ENCODE results near the gene CDC42EP5. TPM values are rescaled to one million over a fixed set of nuclear protein-coding genes. Genes with fewer than 3 reads are reported as not detected.
A peak's percentile ranks its signal among the peaks of the same experiment; 100 is the strongest.

The CDC42EP5 gene
- polyA plus RNA-seq, 1 of the 3 experiments (the other 2 are of a cell fraction) = 13.5 TPM

DNA sequence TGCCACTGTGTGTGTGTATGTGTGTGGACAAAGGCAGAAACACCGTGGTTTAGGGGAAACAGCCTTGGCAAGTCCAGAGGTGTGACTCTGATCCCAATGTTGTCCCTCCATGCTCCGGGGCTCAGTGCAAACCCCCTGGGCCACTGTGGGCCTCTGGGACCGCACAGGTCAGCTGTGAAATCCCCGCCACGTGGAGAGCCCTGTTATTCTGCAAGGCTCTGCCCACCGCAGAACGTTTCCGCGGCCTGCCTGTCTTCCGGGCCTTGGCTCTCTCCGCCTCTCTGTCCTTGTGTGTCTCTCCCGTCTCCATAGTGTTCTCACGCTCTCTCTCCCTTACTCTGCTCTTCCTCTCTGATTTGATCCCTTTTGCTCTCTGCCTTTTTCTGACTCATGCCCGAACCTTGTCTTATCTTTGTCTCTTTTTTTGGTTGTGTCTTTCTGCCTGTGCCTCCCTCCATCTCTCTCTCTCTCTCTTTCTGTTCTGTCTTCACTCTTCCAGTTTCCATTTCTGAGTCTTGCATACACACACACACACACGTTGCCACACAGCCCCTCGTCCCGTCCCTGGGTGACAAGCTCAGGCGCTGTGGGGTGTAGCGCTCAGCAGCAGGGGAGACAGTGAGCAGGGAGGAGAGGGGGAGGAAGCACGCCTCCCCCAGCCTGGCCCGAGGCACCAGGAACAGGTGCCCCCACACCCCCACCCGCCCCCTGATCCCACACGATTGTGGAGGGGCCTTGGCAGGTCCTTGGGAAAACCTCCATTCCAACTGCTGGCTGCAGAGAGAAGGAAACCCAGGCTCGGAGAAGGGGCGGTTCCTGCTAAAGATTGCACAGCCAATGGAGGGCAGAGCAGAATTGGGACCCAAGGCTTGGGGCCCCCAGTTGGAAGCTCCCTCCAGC, 54.8 kb downstream of the CDC42EP5 start:
- POLR2A ChIA-PET = no interaction called here
- H3F3A ChIP-seq (replicated peaks; ENCODE audit: insufficient read depth) = peaks cover 5% of the 10 kb centered on the region
- no peak overlapping the region for H3K27ac ChIP-seq (ENCODE audit: low read depth in 2 of 2, low read length in 1 of 2)
- no peaks in the 10 kb centered on the region for H4K20me1 ChIP-seq (ENCODE audit: insufficient read depth)
- H3K9ac ChIP-seq = no peak overlapping the region
- CTCF ChIA-PET = interaction anchor here (4.0 kb wide), 1 partner anchor 27 kb away, joined by 19 read pairs; no protein-coding TSS in a partner anchor
- no peaks in the 10 kb centered on the region for H3K4me1 ChIP-seq (ENCODE audit: control insufficient read depth in 1 of 2, insufficient read depth in 2 of 2, low read depth in 1 of 2, low read length in 1 of 2)
- H3K9me3 ChIP-seq = no peaks in the 10 kb centered on the region
- WGBS (ENCODE audit: low lambda C conversion rate) = 16% methylated on average over 21 of the region's 25 CpGs
- H2AFZ ChIP-seq (ENCODE audit: low read depth) = peak overlapping the region; percentile 64; the same call in 1 of the 2 replicates
- H3K79me2 ChIP-seq (ENCODE audit: insufficient read depth) = no peaks in the 10 kb centered on the region
- no peak for DNase-seq
- H3K4me2 ChIP-seq = peak overlapping the region; percentile 53; the same call in 1 of the 2 replicates
- no peak for TF ChIP-seq TAF1 (IDR thresholded peaks at IDR 0.05; ENCODE audit: borderline replicate concordance, low read depth, low read length)
- no peak for TF ChIP-seq YY1 (IDR thresholded peaks at IDR 0.05; ENCODE audit: low read depth)
- no peak for TF ChIP-seq GABPA (IDR thresholded peaks at IDR 0.05; ENCODE audit: low read depth)
- no peak for TF ChIP-seq SIN3A (IDR thresholded peaks at IDR 0.05; ENCODE audit: borderline replicate concordance, low read depth, low read length)
- no peak for TF ChIP-seq RXRA (IDR thresholded peaks at IDR 0.05; ENCODE audit: borderline replicate concordance, low read depth)
- TF ChIP-seq POLR2AphosphoS5 (IDR thresholded peaks at IDR 0.05; ENCODE audit: low read depth, low read length) = no peak
- TF ChIP-seq JUND (IDR thresholded peaks at IDR 0.05) = no peak
- TF ChIP-seq EP300 (IDR thresholded peaks at IDR 0.05; ENCODE audit: borderline replicate concordance in 1 of 2, low read depth in 1 of 2, low read length in 1 of 2) = no peak
- TF ChIP-seq NFIC (IDR thresholded peaks at IDR 0.05; ENCODE audit: borderline replicate concordance) = no peak
- no peak for TF ChIP-seq NRF1 (IDR thresholded peaks at IDR 0.05; ENCODE audit: low read depth, low read length)
- peaks cover 71% of the 10 kb centered on the region for H3K27me3 ChIP-seq (ENCODE audit: insufficient read depth)
- H3K9me2 ChIP-seq = no peaks in the 10 kb centered on the region
- H3K36me3 ChIP-seq (replicated peaks in 1 of 2; ENCODE audit: control insufficient read depth in 1 of 2, insufficient read depth in 2 of 2, low read length in 1 of 2) = no peaks in the 10 kb centered on the region
- H3K4me3 ChIP-seq (ENCODE audit: low read depth in 2 of 2, low read length in 1 of 2) = no peak overlapping the region

DNA sequence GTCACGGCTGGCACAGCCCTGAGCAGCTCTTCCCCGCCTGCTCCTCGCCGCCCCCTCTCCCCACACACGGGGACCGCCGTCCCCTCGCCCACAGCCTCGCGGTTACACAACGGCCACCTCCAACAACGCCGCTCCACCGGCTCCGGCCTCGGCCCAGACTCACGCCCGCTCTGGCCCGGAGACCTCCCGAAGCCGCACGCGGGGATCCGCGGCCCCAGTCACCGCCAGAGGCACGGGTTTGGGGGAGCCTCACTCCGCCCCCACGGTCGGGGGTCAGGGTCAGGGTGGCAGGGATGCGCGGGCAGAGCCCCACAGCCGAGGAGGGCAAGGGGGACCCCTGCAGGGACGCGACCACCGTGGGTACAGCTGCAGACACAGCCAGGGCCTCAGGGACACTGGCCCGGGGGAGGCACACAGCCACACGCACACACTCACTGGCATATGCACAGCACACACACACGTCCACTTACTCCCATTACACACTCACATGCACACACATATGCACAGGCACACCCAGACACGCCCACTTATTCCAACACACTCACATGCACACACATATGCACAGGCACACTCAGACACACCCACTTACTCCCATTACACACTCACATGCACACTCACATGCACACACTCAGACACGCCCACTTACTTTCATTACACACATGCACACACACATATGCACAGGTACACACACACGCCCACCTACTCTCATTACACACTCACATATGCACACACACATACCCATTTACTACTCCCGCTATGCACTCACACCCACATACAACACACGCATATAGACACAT, 56.2 kb downstream of the CDC42EP5 start:
- WGBS (ENCODE audit: low lambda C conversion rate) = 15% methylated on average over 42 of the region's 44 CpGs
- H3F3A ChIP-seq (replicated peaks; ENCODE audit: insufficient read depth) = peaks cover 5% of the 10 kb centered on the region
- no peak overlapping the region for H2AFZ ChIP-seq (ENCODE audit: low read depth)
- POLR2A ChIA-PET = no interaction called here
- H3K4me2 ChIP-seq = no peak overlapping the region
- no peaks in the 10 kb centered on the region for H3K36me3 ChIP-seq (replicated peaks in 1 of 2; ENCODE audit: control insufficient read depth in 1 of 2, insufficient read depth in 2 of 2, low read length in 1 of 2)
- H3K4me1 ChIP-seq (ENCODE audit: control insufficient read depth in 1 of 2, insufficient read depth in 2 of 2, low read depth in 1 of 2, low read length in 1 of 2) = no peaks in the 10 kb centered on the region
- DNase-seq = no peak
- H3K4me3 ChIP-seq (ENCODE audit: low read depth in 2 of 2, low read length in 1 of 2) = no peak overlapping the region
- no peaks in the 10 kb centered on the region for H4K20me1 ChIP-seq (ENCODE audit: insufficient read depth)
- no peaks in the 10 kb centered on the region for H3K9me3 ChIP-seq
- no peaks in the 10 kb centered on the region for H3K79me2 ChIP-seq (ENCODE audit: insufficient read depth)
- CTCF ChIA-PET = interaction anchor here (1.4 to 2.2 kb wide), 2 partner anchors 8 to 26 kb away, joined by 4 to 8 read pairs; no protein-coding TSS in a partner anchor
- peaks cover 57% of the 10 kb centered on the region for H3K27me3 ChIP-seq (ENCODE audit: insufficient read depth)
- H3K9ac ChIP-seq = no peak overlapping the region
- no peaks in the 10 kb centered on the region for H3K9me2 ChIP-seq
- TF ChIP-seq NRF1 (IDR thresholded peaks at IDR 0.05; ENCODE audit: low read depth, low read length) = no peak
- TF ChIP-seq FOXM1 (IDR thresholded peaks at IDR 0.05; ENCODE audit: low read depth) = no peak
- no peak for TF ChIP-seq EZH2phosphoT487 (IDR thresholded peaks at IDR 0.05; ENCODE audit: borderline replicate concordance, low read depth)
- TF ChIP-seq FOSL2 (IDR thresholded peaks at IDR 0.05; ENCODE audit: borderline replicate concordance, low read depth) = no peak
- no peak for TF ChIP-seq FOXJ3 (CRISPR knock-in tag; IDR thresholded peaks at IDR 0.05)
- no peak for TF ChIP-seq YY1 (IDR thresholded peaks at IDR 0.05; ENCODE audit: low read depth)
- TF ChIP-seq, protein P1, sequence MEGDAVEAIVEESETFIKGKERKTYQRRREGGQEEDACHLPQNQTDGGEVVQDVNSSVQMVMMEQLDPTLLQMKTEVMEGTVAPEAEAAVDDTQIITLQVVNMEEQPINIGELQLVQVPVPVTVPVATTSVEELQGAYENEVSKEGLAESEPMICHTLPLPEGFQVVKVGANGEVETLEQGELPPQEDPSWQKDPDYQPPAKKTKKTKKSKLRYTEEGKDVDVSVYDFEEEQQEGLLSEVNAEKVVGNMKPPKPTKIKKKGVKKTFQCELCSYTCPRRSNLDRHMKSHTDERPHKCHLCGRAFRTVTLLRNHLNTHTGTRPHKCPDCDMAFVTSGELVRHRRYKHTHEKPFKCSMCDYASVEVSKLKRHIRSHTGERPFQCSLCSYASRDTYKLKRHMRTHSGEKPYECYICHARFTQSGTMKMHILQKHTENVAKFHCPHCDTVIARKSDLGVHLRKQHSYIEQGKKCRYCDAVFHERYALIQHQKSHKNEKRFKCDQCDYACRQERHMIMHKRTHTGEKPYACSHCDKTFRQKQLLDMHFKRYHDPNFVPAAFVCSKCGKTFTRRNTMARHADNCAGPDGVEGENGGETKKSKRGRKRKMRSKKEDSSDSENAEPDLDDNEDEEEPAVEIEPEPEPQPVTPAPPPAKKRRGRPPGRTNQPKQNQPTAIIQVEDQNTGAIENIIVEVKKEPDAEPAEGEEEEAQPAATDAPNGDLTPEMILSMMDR (IDR thresholded peaks at IDR 0.05) = no peak
- no peak for TF ChIP-seq SMC3 (IDR thresholded peaks at IDR 0.05; ENCODE audit: low read depth, low read length)
- TF ChIP-seq CHD2 (IDR thresholded peaks at IDR 0.05; ENCODE audit: low read length, partially characterized antibody) = no peak
- TF ChIP-seq IRF3 (IDR thresholded peaks at IDR 0.05; ENCODE audit: low read depth, low read length) = no peak
- TF ChIP-seq USF1 (IDR thresholded peaks at IDR 0.05; ENCODE audit: borderline replicate concordance, low read depth) = no peak
- no peak for TF ChIP-seq TEAD4 (IDR thresholded peaks at IDR 0.05; ENCODE audit: borderline replicate concordance, insufficient read depth)
- TF ChIP-seq GATA2 (CRISPR knock-in tag; IDR thresholded peaks at IDR 0.05) = no peak
- no peak overlapping the region for H3K27ac ChIP-seq (ENCODE audit: low read depth in 2 of 2, low read length in 1 of 2)
